ENCODE measurements around the gene CRELD2. TPM values are rescaled to one million over a fixed set of nuclear protein-coding genes. Genes with fewer than 3 reads are reported as not detected.

Gene CRELD2
- total and polyA plus RNA-seq, 8 donors, result 28.5 to 79.7 (median 34.1) TPM

GRCh38 chr22:49929211-49929979, 11.0 kb downstream of the CRELD2 start:
- H3K9me3 ChIP-seq, result no peaks in the 10 kb centered on the region
- peaks cover 26 to 65% of the 10 kb centered on the region in 2 donors for H3K4me1 ChIP-seq
- intact Hi-C loops (cut with DNase I), result loop anchor here in 1 of 2 donors (2.0 to 10.0 kb wide), 3 partner anchors 55 to 135 kb away; no protein-coding TSS in a partner anchor
- peak in 2 of 4 donors; percentile 60 to 96 for DNase-seq
- peaks cover 0 to 9% of the 10 kb centered on the region in 2 donors for H3K27me3 ChIP-seq
- H3K36me3 ChIP-seq, result peaks cover 0 to 26% of the 10 kb centered on the region in 2 donors
- peak; percentile 92 to 95 for TF ChIP-seq CTCF (IDR thresholded peaks at IDR 0.05)
- no peak overlapping the region for H3K27ac ChIP-seq
- H3K4me3 ChIP-seq, result no peak overlapping the region
- ATAC-seq, result peak; percentile 62

- no peak for TF ChIP-seq CTCF (IDR thresholded peaks at IDR 0.05)
- no peaks in the 10 kb centered on the region for H3K9me3 ChIP-seq
- DNase-seq, result no peak
- H3K4me3 ChIP-seq, result no peak overlapping the region
- intact Hi-C loops (cut with DNase I), result loop anchor here in 1 of 2 donors (2.0 to 10.0 kb wide), 3 partner anchors 55 to 135 kb away; no protein-coding TSS in a partner anchor
- H3K27ac ChIP-seq, result peak overlapping the region in 1 of 2 donors; percentile 81
- no peak for ATAC-seq
- peaks cover 0 to 20% of the 10 kb centered on the region in 2 donors for H3K36me3 ChIP-seq
- H3K4me1 ChIP-seq, result peaks cover 32 to 70% of the 10 kb centered on the region in 2 donors
- peaks cover 0 to 9% of the 10 kb centered on the region in 2 donors for H3K27me3 ChIP-seq
Observed at GRCh38 chr22:49929994-49930575, 11.7 kb downstream of the CRELD2 start.

DNA sequence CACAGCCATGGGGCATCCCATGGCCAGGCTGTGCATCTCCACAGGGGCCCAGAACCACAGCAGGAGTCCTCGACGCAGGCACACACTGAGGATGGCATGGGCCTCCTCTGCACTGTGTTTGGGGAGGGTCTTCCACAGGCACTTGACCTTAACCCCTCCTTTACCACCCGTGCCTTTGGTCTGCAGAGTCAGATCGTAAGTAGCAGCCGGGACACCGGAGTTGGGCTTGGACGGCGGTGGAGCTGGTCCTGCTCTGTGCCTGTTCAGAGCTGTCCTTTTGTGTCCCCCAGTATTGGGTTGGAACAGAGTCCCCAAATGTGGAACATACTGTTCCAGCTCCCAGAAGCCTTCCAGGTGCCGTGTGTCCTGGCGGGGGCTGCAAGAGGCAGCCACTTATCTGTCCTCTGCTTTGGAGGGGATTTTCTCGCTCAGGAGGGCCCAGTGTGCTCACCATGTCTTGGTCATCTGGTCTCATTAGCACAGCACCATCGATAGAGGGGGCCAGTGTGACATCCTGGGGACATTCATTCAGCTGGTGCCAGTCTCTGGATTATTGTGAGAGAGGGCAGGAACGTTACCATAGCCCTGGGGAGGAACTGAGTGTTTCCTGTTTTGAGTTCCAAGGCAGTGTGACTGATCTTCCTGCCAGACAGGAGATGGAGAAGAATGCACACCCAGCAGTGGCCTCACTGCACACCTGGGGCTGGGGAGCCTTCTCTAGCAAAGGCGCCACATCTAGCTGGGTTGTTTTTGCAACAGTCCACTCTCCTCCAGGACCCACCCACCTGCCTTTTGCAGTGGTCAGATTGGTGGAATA, 12.4 kb downstream of the CRELD2 start:
- Histone ChIP-seq H3K27me3 (peaks cover 0 to 9% of the 10 kb centered on the region in 2 donors), H3K27ac (peak overlapping the region; percentile 10 to 81), H3K4me1 (peaks cover 32 to 63% of the 10 kb centered on the region in 2 donors), H3K9me3 (no peaks in the 10 kb centered on the region), H3K4me3 (no peak overlapping the region), H3K36me3 (peaks cover 0 to 13% of the 10 kb centered on the region in 2 donors)
- intact Hi-C loops (cut with DNase I), result no loop called here
- DNase-seq, result peak in 2 of 4 donors; percentile 81 to 84
- TF ChIP-seq CTCF (IDR thresholded peaks at IDR 0.05), result peak; percentile 65 to 66
- peak; percentile 70 for ATAC-seq

DNA sequence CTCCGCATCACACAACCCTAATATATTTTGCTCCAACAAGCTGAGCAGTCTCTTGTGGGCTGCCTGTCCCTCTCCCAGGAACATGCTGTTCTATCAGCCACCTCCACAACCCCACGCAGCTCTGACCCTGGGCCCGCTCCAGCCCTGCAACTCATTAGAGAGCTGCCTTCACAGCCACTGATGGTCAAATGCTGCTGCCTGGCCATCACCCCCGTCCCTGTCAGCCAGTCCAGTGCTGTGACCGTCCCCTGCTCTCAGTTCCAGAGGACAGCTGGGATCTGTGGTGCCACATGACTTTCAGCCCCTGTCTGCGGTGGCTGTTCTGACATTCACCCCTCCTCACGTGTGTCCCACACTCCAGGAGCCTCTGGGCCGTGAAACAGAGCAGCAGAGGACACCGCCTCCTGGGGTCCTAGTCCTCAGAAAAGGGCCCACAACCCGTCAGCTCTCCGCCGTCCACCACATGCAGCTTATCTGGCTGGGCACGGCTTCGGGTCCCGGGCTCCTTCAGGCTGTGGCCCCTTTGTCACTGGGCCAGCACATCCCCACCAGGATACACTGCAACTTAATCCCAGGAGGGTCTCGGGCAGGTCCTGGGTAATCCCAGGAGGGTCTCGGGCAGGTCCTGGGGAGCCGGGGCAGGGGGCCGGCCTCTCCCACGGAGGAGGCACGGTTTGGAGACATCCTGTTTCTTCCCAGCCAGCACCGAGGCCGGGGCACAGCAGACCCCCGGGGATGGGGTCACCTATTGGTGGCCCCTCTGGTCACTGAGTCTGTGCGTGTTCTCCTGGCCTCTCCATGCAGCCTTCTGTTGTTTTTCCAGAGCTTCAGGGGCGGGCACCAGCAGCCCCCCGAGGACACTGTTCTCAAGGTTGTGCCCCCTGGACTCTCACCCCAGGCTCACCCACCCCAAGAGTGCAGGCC, 15.1 kb downstream of the CRELD2 start:
- DNase-seq (no peak), ATAC-seq (no peak)
- TF ChIP-seq CTCF (IDR thresholded peaks at IDR 0.05), result no peak
- Histone ChIP-seq H3K27me3 (peaks cover 0 to 9% of the 10 kb centered on the region in 2 donors), H3K9me3 (no peaks in the 10 kb centered on the region), H3K27ac (peak overlapping the region; percentile 95 to 99), H3K4me1 (peaks cover 37 to 84% of the 10 kb centered on the region in 2 donors), H3K4me3 (peak overlapping the region in 1 of 2 donors; percentile 71), H3K36me3 (no peaks in the 10 kb centered on the region)
- intact Hi-C loops (cut with DNase I), result no loop called here
